HEK293 (cell line): ENCODE results near the gene ARL11.

Experiments
- ELK4 ChIP-seq: IDR thresholded peaks from 2 replicates; pipeline ENCODE4 v1.6.1; 2011; ENCODE audit warnings: mild to moderate bottlenecking, low read depth, low read length, borderline replicate concordance
- HOXA7 ChIP-seq: sonication (generic); formaldehyde crosslinking; IDR thresholded peaks from 2 replicates; pipeline ENCODE4 v1.8.1; 2022; ENCODE audit warnings: missing genetic modification reagents, borderline replicate concordance
- KLF1 ChIP-seq: fragments of 450-650 bp; formaldehyde crosslinking; IDR thresholded peaks from 2 replicates; pipeline ENCODE4 v1.5.1; 2016; ENCODE audit warnings: missing biosample characterization, missing genetic modification characterization
- KLF17 ChIP-seq: fragments of 450-650 bp; formaldehyde crosslinking; IDR thresholded peaks from 2 replicates; pipeline ENCODE4 v1.5.1; 2016; ENCODE audit warnings: missing biosample characterization, missing genetic modification characterization
- PATZ1 ChIP-seq: fragments of 450-650 bp; formaldehyde crosslinking; IDR thresholded peaks from 2 replicates; pipeline ENCODE4 v1.5.1; 2016; ENCODE audit warnings: missing biosample characterization, missing genetic modification characterization
- REST ChIP-seq: fragments of 450-650 bp; formaldehyde crosslinking; IDR thresholded peaks from 2 replicates; pipeline ENCODE4 v1.5.1; 2016; ENCODE audit warnings: missing biosample characterization, missing genetic modification characterization
- SP2 ChIP-seq: fragments of 450-650 bp; formaldehyde crosslinking; IDR thresholded peaks from 2 replicates; pipeline ENCODE4 v1.5.1; 2016; ENCODE audit warnings: missing biosample characterization, missing genetic modification characterization
- ZBTB20 ChIP-seq: fragments of 450-650 bp; formaldehyde crosslinking; IDR thresholded peaks from 2 replicates; pipeline ENCODE4 v1.5.1; 2016; ENCODE audit warnings: missing biosample characterization, missing genetic modification characterization
- ZBTB21 ChIP-seq: fragments of 450-650 bp; formaldehyde crosslinking; IDR thresholded peaks from 2 replicates; pipeline ENCODE4 v1.5.1; 2017; ENCODE audit warnings: missing biosample characterization, missing genetic modification characterization
- ZFP3 ChIP-seq: fragments of 450-650 bp; formaldehyde crosslinking; IDR thresholded peaks from 2 replicates; pipeline ENCODE4 v1.5.1; 2016; ENCODE audit warnings: low read depth, missing biosample characterization, missing genetic modification characterization
- ZIC2 ChIP-seq: fragments of 450-650 bp; formaldehyde crosslinking; IDR thresholded peaks from 2 replicates; pipeline ENCODE4 v1.5.1; 2016; ENCODE audit warnings: missing biosample characterization, missing genetic modification characterization
- ZNF121 ChIP-seq: fragments of 450-650 bp; formaldehyde crosslinking; IDR thresholded peaks from 2 replicates; pipeline ENCODE4 v1.5.1; 2016; ENCODE audit warnings: missing biosample characterization, missing genetic modification characterization
- ZNF138 ChIP-seq: fragments of 450-650 bp; formaldehyde crosslinking; IDR thresholded peaks from 2 replicates; pipeline ENCODE4 v1.5.1; 2016; ENCODE audit warnings: missing biosample characterization, missing genetic modification characterization, borderline replicate concordance
- ZNF169 ChIP-seq: fragments of 450-650 bp; formaldehyde crosslinking; IDR thresholded peaks from 2 replicates; pipeline ENCODE4 v1.5.1; 2016; ENCODE audit warnings: missing biosample characterization, missing genetic modification characterization
- ZNF239 ChIP-seq: fragments of 450-650 bp; formaldehyde crosslinking; IDR thresholded peaks from 2 replicates; pipeline ENCODE4 v1.5.1; 2016; ENCODE audit warnings: missing biosample characterization, missing genetic modification characterization
- ZNF302 ChIP-seq: fragments of 450-650 bp; formaldehyde crosslinking; IDR thresholded peaks from 2 replicates; pipeline ENCODE4 v1.5.1; 2016; ENCODE audit warnings: missing biosample characterization, missing genetic modification characterization, low read depth
- ZNF514 ChIP-seq: fragments of 450-650 bp; formaldehyde crosslinking; IDR thresholded peaks from 2 replicates; pipeline ENCODE4 v1.5.1; 2016; ENCODE audit warnings: missing biosample characterization, missing genetic modification characterization
- ZNF548 ChIP-seq: fragments of 450-650 bp; formaldehyde crosslinking; IDR thresholded peaks from 2 replicates; pipeline ENCODE4 v1.5.1; 2016; ENCODE audit warnings: missing biosample characterization, missing genetic modification characterization
- ZNF549 ChIP-seq: fragments of 450-650 bp; IDR thresholded peaks from 2 replicates; pipeline ENCODE4 v1.5.1; 2018; ENCODE audit warnings: missing biosample characterization, missing genetic modification characterization, mild to moderate bottlenecking, inconsistent platforms, moderate library complexity
- ZNF561 ChIP-seq: fragments of 450-650 bp; IDR thresholded peaks from 2 replicates; pipeline ENCODE4 v1.5.1; 2018; ENCODE audit warnings: missing biosample characterization, missing genetic modification characterization, borderline replicate concordance
- ZNF585B ChIP-seq: fragments of 450-650 bp; formaldehyde crosslinking; IDR thresholded peaks from 2 replicates; pipeline ENCODE4 v1.5.1; 2016; ENCODE audit warnings: missing biosample characterization, missing genetic modification characterization
- ZNF626 ChIP-seq: fragments of 450-650 bp; sonication (Bioruptor Pico); formaldehyde crosslinking; IDR thresholded peaks from 2 replicates; pipeline ENCODE4 v1.5.1; 2018; ENCODE audit warnings: missing biosample characterization, missing genetic modification characterization, inconsistent platforms
- ZNF76 ChIP-seq: fragments of 450-650 bp; formaldehyde crosslinking; IDR thresholded peaks from 2 replicates; pipeline ENCODE4; 2016; ENCODE audit warnings: low read depth, missing biosample characterization, missing genetic modification characterization, borderline replicate concordance
- ZNF776 ChIP-seq: fragments of 450-650 bp; formaldehyde crosslinking; IDR thresholded peaks from 2 replicates; pipeline ENCODE4 v1.5.0; 2017; ENCODE audit warnings: missing biosample characterization, missing genetic modification characterization, borderline replicate concordance
- ZNF791 ChIP-seq: fragments of 450-650 bp; formaldehyde crosslinking; IDR thresholded peaks from 2 replicates; pipeline ENCODE4 v1.5.1; 2016; ENCODE audit warnings: missing biosample characterization, missing genetic modification characterization
- ZNF830 ChIP-seq: fragments of 450-650 bp; IDR thresholded peaks from 2 replicates; pipeline ENCODE4 v1.5.0; 2018; ENCODE audit warnings: missing biosample characterization, missing genetic modification characterization, low read depth, mild to moderate bottlenecking, moderate library complexity
- TF ChIP-seq, protein P1 (sequence below): fragments of 450-650 bp; formaldehyde crosslinking; IDR thresholded peaks from 2 replicates; pipeline ENCODE4 v1.5.1; 2016; ENCODE audit warnings: missing biosample characterization, missing genetic modification characterization
- TF ChIP-seq, protein P2 (sequence below): fragments of 450-650 bp; formaldehyde crosslinking; IDR thresholded peaks from 2 replicates; pipeline ENCODE4 v1.5.1; 2016; ENCODE audit warnings: missing biosample characterization, missing genetic modification characterization

Gene ARL11

DNA sequence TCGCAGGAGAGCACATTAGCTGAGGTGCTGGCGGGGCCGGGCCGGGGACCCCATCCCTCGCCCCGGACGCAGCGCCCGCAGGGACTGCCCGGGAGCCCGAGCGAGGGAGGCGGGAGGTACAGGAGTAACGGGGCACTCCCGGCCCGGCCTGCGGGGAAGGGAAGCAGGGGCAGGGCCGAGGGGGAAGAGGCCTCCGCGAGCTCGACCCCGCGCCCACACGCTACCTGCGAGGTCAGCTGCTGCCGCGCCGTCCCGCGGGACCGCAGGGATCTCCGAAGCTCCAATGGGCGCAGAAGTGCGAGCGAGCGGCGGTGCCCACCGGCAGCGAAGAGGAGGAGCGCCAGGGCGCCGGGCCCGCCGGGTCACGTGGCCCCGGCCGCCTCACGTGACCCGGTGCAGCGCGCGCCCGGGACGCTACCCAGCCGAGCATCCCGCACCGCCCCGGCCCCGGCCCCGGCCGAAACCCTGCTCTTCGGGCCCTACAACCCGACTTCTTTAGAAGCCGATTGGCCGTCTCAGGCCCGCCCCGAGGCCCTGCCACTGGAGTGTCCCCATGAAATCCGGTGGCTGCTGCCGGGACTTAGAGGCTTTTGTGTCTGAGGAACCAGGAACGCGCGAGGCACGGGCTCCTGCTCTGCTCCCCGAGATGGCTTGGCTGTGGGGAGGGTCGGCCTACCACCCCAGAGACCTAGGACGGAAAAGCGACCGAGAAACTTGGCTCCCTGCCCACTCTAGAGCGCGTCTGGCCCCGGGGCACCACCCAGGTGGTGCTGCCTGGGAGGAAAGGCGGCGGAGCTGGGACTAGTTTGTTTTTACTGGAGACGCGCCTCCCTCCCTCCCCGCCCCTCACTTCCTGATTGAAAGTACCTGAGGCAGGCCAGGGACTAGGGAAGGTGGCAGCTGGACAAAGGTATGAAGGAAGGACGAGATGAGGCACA lies 42.8 kb upstream of the ARL11 start, which contains the start of gene RCBTB1 (continued):
- no peak for TF ChIP-seq REST (tag by site-specific recombination)
- TF ChIP-seq ZNF302, result no peak
- TF ChIP-seq KLF1, result peak; percentile 11; the same call in 1 of the 2 replicates
- TF ChIP-seq ZNF776 (tag by site-specific recombination), result no peak
- no peak for TF ChIP-seq ZNF138 (tag by site-specific recombination)
- peak; percentile 73 for TF ChIP-seq ZIC2 (tag by site-specific recombination)
- TF ChIP-seq ZNF561, result peak; percentile 90
- TF ChIP-seq HOXA7 (CRISPR knock-in tag), result no peak
- TF ChIP-seq ZNF549 (tag by site-specific recombination), result no peak
- TF ChIP-seq, protein P1, sequence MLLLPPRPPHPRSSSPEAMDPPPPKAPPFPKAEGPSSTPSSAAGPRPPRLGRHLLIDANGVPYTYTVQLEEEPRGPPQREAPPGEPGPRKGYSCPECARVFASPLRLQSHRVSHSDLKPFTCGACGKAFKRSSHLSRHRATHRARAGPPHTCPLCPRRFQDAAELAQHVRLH, result no peak
- peak; percentile 58; the same call in 1 of the 2 replicates for TF ChIP-seq SP2
- TF ChIP-seq ELK4, result no peak
- no peak for TF ChIP-seq ZNF791 (tag by site-specific recombination)
- TF ChIP-seq ZNF514 (tag by site-specific recombination), result no peak
- 0 out of 2 replicates have a peak, but pooled peaks have one; percentile 2 for TF ChIP-seq KLF17 (tag by site-specific recombination)
- no peak for TF ChIP-seq ZNF548
- no peak for TF ChIP-seq ZNF626
- TF ChIP-seq ZNF830 (tag by site-specific recombination), result no peak
- peak; percentile 92 for TF ChIP-seq ZBTB20
- TF ChIP-seq PATZ1 (tag by site-specific recombination), result peak; percentile 50
- no peak for TF ChIP-seq ZNF169 (tag by site-specific recombination)
- no peak for TF ChIP-seq ZNF239 (tag by site-specific recombination)
- no peak for TF ChIP-seq ZNF121
- no peak for TF ChIP-seq ZNF585B (tag by site-specific recombination)
- TF ChIP-seq ZNF76 (tag by site-specific recombination), result peak; percentile 46; the same call in 1 of the 2 replicates
- TF ChIP-seq ZBTB21 (tag by site-specific recombination), result no peak
- TF ChIP-seq ZFP3 (tag by site-specific recombination), result no peak
- TF ChIP-seq, protein P2, sequence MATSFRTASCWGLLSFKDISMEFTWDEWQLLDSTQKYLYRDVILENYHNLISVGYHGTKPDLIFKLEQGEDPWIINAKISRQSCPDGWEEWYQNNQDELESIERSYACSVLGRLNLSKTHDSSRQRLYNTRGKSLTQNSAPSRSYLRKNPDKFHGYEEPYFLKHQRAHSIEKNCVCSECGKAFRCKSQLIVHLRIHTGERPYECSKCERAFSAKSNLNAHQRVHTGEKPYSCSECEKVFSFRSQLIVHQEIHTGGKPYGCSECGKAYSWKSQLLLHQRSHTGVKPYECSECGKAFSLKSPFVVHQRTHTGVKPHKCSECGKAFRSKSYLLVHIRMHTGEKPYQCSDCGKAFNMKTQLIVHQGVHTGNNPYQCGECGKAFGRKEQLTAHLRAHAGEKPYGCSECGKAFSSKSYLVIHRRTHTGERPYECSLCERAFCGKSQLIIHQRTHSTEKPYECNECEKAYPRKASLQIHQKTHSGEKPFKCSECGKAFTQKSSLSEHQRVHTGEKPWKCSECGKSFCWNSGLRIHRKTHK (tag by site-specific recombination), result no peak
